ENCODE data around the gene VGF.

VGF gene

DNA sequence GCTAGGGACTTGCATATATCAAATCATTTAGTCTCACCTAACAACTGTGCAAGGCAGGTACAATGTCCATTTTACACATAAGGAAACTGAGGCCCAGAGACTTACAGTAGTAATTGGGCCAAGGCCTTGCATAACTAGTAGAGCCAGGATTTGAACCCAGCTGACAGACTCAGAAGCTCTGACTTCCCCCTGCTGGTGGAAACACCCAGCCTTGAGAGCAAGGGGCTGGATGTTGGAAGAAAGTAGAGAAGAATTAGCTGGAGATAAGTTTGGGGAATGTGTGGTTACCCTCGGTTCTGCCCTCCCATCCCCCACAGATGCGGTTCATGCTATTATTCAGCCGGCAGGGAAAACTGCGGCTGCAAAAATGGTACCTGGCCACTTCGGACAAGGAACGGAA lies 9.1 kb downstream of the VGF start:
- H2AFZ ChIP-seq (ENCODE audit: low read depth, low read length), result no peak overlapping the region
- TF ChIP-seq, protein P1, sequence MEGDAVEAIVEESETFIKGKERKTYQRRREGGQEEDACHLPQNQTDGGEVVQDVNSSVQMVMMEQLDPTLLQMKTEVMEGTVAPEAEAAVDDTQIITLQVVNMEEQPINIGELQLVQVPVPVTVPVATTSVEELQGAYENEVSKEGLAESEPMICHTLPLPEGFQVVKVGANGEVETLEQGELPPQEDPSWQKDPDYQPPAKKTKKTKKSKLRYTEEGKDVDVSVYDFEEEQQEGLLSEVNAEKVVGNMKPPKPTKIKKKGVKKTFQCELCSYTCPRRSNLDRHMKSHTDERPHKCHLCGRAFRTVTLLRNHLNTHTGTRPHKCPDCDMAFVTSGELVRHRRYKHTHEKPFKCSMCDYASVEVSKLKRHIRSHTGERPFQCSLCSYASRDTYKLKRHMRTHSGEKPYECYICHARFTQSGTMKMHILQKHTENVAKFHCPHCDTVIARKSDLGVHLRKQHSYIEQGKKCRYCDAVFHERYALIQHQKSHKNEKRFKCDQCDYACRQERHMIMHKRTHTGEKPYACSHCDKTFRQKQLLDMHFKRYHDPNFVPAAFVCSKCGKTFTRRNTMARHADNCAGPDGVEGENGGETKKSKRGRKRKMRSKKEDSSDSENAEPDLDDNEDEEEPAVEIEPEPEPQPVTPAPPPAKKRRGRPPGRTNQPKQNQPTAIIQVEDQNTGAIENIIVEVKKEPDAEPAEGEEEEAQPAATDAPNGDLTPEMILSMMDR (IDR thresholded peaks at IDR 0.05; ENCODE audit: low read depth, low read length), result no peak
- TF ChIP-seq EZH2phosphoT487 (IDR thresholded peaks at IDR 0.05; ENCODE audit: low read depth), result no peak
- peaks cover 20% of the 10 kb centered on the region for H3K79me2 ChIP-seq (ENCODE audit: low read length)
- peaks cover 25% of the 10 kb centered on the region for H3K4me1 ChIP-seq (ENCODE audit: low read length)
- no peaks in the 10 kb centered on the region for H3K27me3 ChIP-seq (ENCODE audit: low read depth, low read length)
- no peaks in the 10 kb centered on the region for H3K9me3 ChIP-seq (ENCODE audit: insufficient read depth, low read length)
- no peaks in the 10 kb centered on the region for H4K20me1 ChIP-seq (ENCODE audit: insufficient read depth, low read length)
- peak overlapping the region; percentile 66 for H3K27ac ChIP-seq (ENCODE audit: low read length)
- no peak overlapping the region for H3K9ac ChIP-seq (ENCODE audit: low read length)
- peaks cover 27% of the 10 kb centered on the region for H3K36me3 ChIP-seq (replicated peaks; ENCODE audit: low read depth, low read length)
- H3K4me2 ChIP-seq (ENCODE audit: low read length), result peak overlapping the region; percentile 44
- peak overlapping the region; percentile 11; the same call in 1 of the 2 replicates for H3K4me3 ChIP-seq (ENCODE audit: low read length)

GRCh38 chr7:101155303-101155702 lies 10.1 kb downstream of the VGF start:
- Histone ChIP-seq H3K27ac (ENCODE audit: low read length) (peak overlapping the region; percentile 55), H3K9me3 (ENCODE audit: insufficient read depth, low read length) (no peaks in the 10 kb centered on the region), H2AFZ (ENCODE audit: low read depth, low read length) (no peak overlapping the region), H3K27me3 (ENCODE audit: low read depth, low read length) (no peaks in the 10 kb centered on the region), H3K4me3 (ENCODE audit: low read length) (peak overlapping the region; percentile 92), H4K20me1 (ENCODE audit: insufficient read depth, low read length) (no peaks in the 10 kb centered on the region), H3K4me1 (ENCODE audit: low read length) (peaks cover 25% of the 10 kb centered on the region), H3K36me3 (replicated peaks; ENCODE audit: low read depth, low read length) (peaks cover 24% of the 10 kb centered on the region), H3K79me2 (ENCODE audit: low read length) (peaks cover 20% of the 10 kb centered on the region), H3K4me2 (ENCODE audit: low read length) (peak overlapping the region; percentile 88), H3K9ac (ENCODE audit: low read length) (peak overlapping the region; percentile 93)
- TF ChIP-seq, protein P1 (IDR thresholded peaks at IDR 0.05; ENCODE audit: low read depth, low read length), result no peak
- TF ChIP-seq EZH2phosphoT487 (IDR thresholded peaks at IDR 0.05; ENCODE audit: low read depth), result no peak

- Histone ChIP-seq H3K4me3 (ENCODE audit: low read length) (peak overlapping the region; percentile 92), H3K4me1 (ENCODE audit: low read length) (peaks cover 25% of the 10 kb centered on the region), H3K36me3 (replicated peaks; ENCODE audit: low read depth, low read length) (peaks cover 24% of the 10 kb centered on the region), H3K27ac (ENCODE audit: low read length) (peak overlapping the region; percentile 55), H3K4me2 (ENCODE audit: low read length) (peak overlapping the region; percentile 88), H3K27me3 (ENCODE audit: low read depth, low read length) (no peaks in the 10 kb centered on the region), H2AFZ (ENCODE audit: low read depth, low read length) (no peak overlapping the region; the same call in 1 of the 2 replicates), H3K79me2 (ENCODE audit: low read length) (peaks cover 20% of the 10 kb centered on the region), H4K20me1 (ENCODE audit: insufficient read depth, low read length) (no peaks in the 10 kb centered on the region), H3K9me3 (ENCODE audit: insufficient read depth, low read length) (no peaks in the 10 kb centered on the region), H3K9ac (ENCODE audit: low read length) (peak overlapping the region; percentile 93)
- TF ChIP-seq EZH2phosphoT487 (IDR thresholded peaks at IDR 0.05; ENCODE audit: low read depth), result no peak
- TF ChIP-seq, protein P1 (IDR thresholded peaks at IDR 0.05; ENCODE audit: low read depth, low read length), result no peak
Observed at GRCh38 chr7:101154693-101155102, 10.7 kb downstream of the VGF start.

DNA sequence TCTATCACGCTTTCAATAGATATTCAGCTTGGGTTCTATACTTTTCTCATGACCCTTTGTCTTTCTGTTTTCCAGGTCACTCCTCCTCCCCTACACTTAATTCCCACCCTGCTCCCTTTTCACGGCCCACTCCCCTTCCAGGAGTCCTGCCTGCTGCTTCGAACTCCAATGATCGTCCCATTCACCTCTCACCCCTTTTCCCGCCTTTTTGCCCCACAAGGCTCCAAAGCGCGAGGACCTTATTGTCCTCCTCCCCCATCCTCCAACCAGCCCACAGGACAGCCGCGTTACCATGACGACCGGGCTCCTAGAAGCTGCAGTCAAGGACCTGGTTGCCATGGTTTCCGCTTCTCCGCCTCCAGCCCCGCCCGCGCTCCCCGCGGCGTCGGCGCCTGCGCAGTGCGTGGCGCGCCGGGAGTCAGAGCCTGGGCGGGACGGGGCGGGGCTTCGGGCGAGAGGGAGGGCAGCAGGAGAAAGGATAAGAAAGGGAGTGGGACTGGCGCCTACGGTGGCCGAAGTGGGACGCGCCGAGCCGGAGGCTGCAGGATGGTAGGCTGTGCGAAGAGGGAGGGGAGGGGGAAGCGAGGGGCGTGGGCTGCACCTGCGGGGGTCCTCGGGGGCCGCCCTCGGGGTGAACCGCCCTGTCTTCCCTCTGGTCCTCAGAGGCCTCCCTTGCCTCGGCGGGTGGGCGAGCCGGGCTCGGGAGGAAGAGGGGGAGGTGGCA lies 11.2 kb downstream of the VGF start, which contains the start of gene AP1S1:
Gene AP1S1 (plus strand): TSS at position 508 of the 724 bp plus-strand sequence. CDS start 39 bp downstream, at position 547.
- no peak for TF ChIP-seq EZH2phosphoT487 (IDR thresholded peaks at IDR 0.05; ENCODE audit: low read depth)
- TF ChIP-seq, protein P1 (IDR thresholded peaks at IDR 0.05; ENCODE audit: low read depth, low read length), result no peak
- H3K4me2 ChIP-seq (ENCODE audit: low read length), result peak within 1 kb of the TSS; percentile 88
- peak within 1 kb of the TSS; percentile 55 for H3K27ac ChIP-seq (ENCODE audit: low read length)
- no peaks in the 10 kb centered on the region for H4K20me1 ChIP-seq (ENCODE audit: insufficient read depth, low read length)
- no peaks in the 10 kb centered on the region for H3K9me3 ChIP-seq (ENCODE audit: insufficient read depth, low read length)
- peak within 1 kb of the TSS; percentile 75; the same call in 1 of the 2 replicates for H2AFZ ChIP-seq (ENCODE audit: low read depth, low read length)
- peak within 1 kb of the TSS; percentile 92 for H3K4me3 ChIP-seq (ENCODE audit: low read length)
- no peaks in the 10 kb centered on the region for H3K27me3 ChIP-seq (ENCODE audit: low read depth, low read length)
- H3K79me2 ChIP-seq (ENCODE audit: low read length), result peaks cover 20% of the 10 kb centered on the region
- H3K9ac ChIP-seq (ENCODE audit: low read length), result peak within 1 kb of the TSS; percentile 93
- H3K36me3 ChIP-seq (replicated peaks; ENCODE audit: low read depth, low read length), result peaks cover 22% of the 10 kb centered on the region
- peaks cover 25% of the 10 kb centered on the region for H3K4me1 ChIP-seq (ENCODE audit: low read length)
